22Rv1 (cell line): ENCODE data around the gene IMPG2.

Experiments used
- CTCF ChIP-seq: fragments of 450-650 bp; IDR thresholded peaks from 2 replicates; pipeline ENCODE4 v1.5.1; 2017; ENCODE audit warnings: mild to moderate bottlenecking
- ZFX ChIP-seq: fragments of 450-650 bp; IDR thresholded peaks from 2 replicates; pipeline ENCODE4 v1.6.1; 2017; ENCODE audit warnings: antibody characterized with exemption, borderline replicate concordance

GRCh38 chr3:101303089-101303731, 17.2 kb downstream of the IMPG2 start:
- no peak for TF ChIP-seq CTCF
- no peak for TF ChIP-seq ZFX
